Keratinocyte (primary cell): ENCODE data around the gene ALPK1.
"Not testable (repeated sequence)": the region's sequence is repeated elsewhere in the genome, so short reads cannot be mapped to it uniquely, and the experiment has no call there.

Experiments used
- EZH2 ChIP-seq: IDR thresholded peaks from one replicate; pipeline ENCODE4 v1.6.1; 2012; ENCODE audit warnings: inconsistent platforms, mild to moderate bottlenecking, low read length, moderate library complexity
- TF ChIP-seq, protein P1 (sequence below), 3 experiments: IDR thresholded peaks in 1 of 3; conservative IDR thresholded peaks in 1 of 3; optimal IDR thresholded peaks in 1 of 3; 2 replicates in 2 of 3; 3 replicates in 1 of 3; pipeline versions ENCODE3 to v1.5.1; 2011; ENCODE audit warnings: low read length in 3 of 3, mild to moderate bottlenecking in 3 of 3, moderate library complexity in 2 of 3, control low read depth in 1 of 3, inconsistent platforms in 1 of 3; ENCODE audit not compliant: insufficient read depth in 2 of 3; ENCODE audit errors: extremely low read depth in 1 of 3

DNA sequence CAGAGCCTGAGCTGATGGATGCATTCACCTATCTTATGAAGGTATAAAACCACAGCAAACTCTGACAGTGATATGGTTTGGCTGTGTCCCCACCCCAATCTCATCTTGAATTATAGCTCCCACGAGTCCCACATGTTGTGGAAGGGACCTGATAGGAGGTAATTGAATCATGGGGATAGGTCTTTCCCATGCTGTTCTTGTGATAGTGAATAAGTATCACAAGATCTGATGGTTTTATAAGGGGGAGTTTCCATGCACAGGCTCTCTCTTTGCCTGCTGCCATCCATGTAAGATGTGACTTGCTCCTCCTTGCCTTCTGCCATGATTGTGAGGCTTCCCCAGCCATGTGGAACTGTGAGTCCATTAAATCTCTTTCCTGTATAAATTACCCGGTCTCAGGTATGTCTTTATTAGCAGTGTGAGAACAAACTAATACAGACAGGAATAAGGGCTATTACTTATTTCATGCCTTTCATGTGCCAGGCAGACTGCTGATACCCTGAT is 15.2 kb upstream of the ALPK1 start:
- TF ChIP-seq, protein P1, sequence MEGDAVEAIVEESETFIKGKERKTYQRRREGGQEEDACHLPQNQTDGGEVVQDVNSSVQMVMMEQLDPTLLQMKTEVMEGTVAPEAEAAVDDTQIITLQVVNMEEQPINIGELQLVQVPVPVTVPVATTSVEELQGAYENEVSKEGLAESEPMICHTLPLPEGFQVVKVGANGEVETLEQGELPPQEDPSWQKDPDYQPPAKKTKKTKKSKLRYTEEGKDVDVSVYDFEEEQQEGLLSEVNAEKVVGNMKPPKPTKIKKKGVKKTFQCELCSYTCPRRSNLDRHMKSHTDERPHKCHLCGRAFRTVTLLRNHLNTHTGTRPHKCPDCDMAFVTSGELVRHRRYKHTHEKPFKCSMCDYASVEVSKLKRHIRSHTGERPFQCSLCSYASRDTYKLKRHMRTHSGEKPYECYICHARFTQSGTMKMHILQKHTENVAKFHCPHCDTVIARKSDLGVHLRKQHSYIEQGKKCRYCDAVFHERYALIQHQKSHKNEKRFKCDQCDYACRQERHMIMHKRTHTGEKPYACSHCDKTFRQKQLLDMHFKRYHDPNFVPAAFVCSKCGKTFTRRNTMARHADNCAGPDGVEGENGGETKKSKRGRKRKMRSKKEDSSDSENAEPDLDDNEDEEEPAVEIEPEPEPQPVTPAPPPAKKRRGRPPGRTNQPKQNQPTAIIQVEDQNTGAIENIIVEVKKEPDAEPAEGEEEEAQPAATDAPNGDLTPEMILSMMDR (optimal IDR thresholded peaks at IDR 0.05 in 1 of 3, IDR thresholded peaks at IDR 0.05 in 1 of 3, conservative IDR thresholded peaks at IDR 0.05 in 1 of 3; ENCODE audit: extremely low read depth in 1 of 3, insufficient read depth in 2 of 3, low read length in 3 of 3) = not testable (repeated sequence)
- TF ChIP-seq EZH2 = not testable (repeated sequence)
